Vagina (tissue), 2 donors: Measurements from ENCODE around the gene PSMB3. TPM values are rescaled to one million over a fixed set of nuclear protein-coding genes. Genes with fewer than 3 reads are reported as not detected.

ENCODE experiments used
- DNase-seq, 2 donors: peaks; one replicate each; pipeline ENCODE4 v3.0.0-alpha.2; 2017; ENCODE audit errors: extremely low spot score in 2 of 2
- H3K27ac ChIP-seq: fragments of 200-600 bp; sonication (generic); one replicate; pipeline ENCODE4 v1.5.1; 2019
- H3K27me3 ChIP-seq: fragments of 200-600 bp; sonication (generic); one replicate; pipeline ENCODE4 v1.5.1; 2019
- H3K36me3 ChIP-seq, 2 donors: fragments of 200-600 bp; sonication (generic); one replicate each; pipeline ENCODE4 v1.5.1; 2017 to 2019
- H3K4me1 ChIP-seq: fragments of 200-600 bp; sonication (generic); one replicate; pipeline ENCODE4 v1.5.1; 2019
- H3K4me3 ChIP-seq, 2 donors: fragments of 200-600 bp; sonication (generic); 1 replicate in 1 of 2; 2 replicates in 1 of 2; pipeline ENCODE4 v1.5.1; 2016 to 2019
- H3K9me3 ChIP-seq: fragments of 200-600 bp; sonication (generic); one replicate; pipeline ENCODE4 v1.5.1; 2019
- CTCF ChIP-seq, 3 experiments: fragments of 450-650 bp in 2 of 3; fragments of 200-600 bp in 1 of 3; sonication (generic) in 1 of 3; IDR thresholded peaks; one replicate each; pipeline ENCODE4 v1.5.1; 2017 to 2019; ENCODE audit warnings: antibody characterized with exemption in 3 of 3, mild to moderate bottlenecking in 2 of 3, moderate library complexity in 2 of 3
- POLR2A ChIP-seq, 2 donors: fragments of 450-650 bp; IDR thresholded peaks; one replicate each; pipeline ENCODE4 v1.6.1; 2017; ENCODE audit warnings: antibody characterized with exemption in 2 of 2, mild to moderate bottlenecking in 2 of 2, moderate library complexity in 2 of 2
- POLR2AphosphoS5 ChIP-seq, 2 donors: sonication (generic); formaldehyde crosslinking; IDR thresholded peaks; one replicate each; pipeline ENCODE4 v1.9.0; 2017; ENCODE audit warnings: antibody characterized with exemption in 2 of 2, mild to moderate bottlenecking in 2 of 2, low read depth in 1 of 2; ENCODE audit not compliant: insufficient read depth in 1 of 2
- intact Hi-C: fragments of 100-400 bp; cut with DNase I; formaldehyde crosslinking; loops from one replicate; pipeline ENCODE4 v1.15.1; 2023
- total RNA-seq: library from RNA; depleted of rRNA; stranded (reverse); fragments of >200 nt; gene quantifications from one replicate; pipeline ENCODE4 v1.2.3, GENCODE V29; 2016

The PSMB3 gene
- total RNA-seq, 1 donor from 2014 or later: 193 TPM

- Histone ChIP-seq H3K27me3 (no peaks in the 10 kb centered on the region), H3K27ac (no peak overlapping the region), H3K4me1 (no peaks in the 10 kb centered on the region), H3K36me3 (peaks cover 0 to 94% of the 10 kb centered on the region in 2 donors), H3K4me3 (no peak overlapping the region), H3K9me3 (no peaks in the 10 kb centered on the region)
- intact Hi-C loops: no loop called here
- TF ChIP-seq CTCF (IDR thresholded peaks at IDR 0.05): no peak
- no peak for TF ChIP-seq POLR2AphosphoS5 (IDR thresholded peaks at IDR 0.05; ENCODE audit: insufficient read depth in 1 of 2, low read depth in 1 of 2)
- TF ChIP-seq POLR2A (IDR thresholded peaks at IDR 0.05): no peak
- no peak for DNase-seq
Measured at GRCh38 chr17:38768417-38768816, 15.9 kb downstream of the PSMB3 start.

- Histone ChIP-seq H3K9me3 (no peaks in the 10 kb centered on the region), H3K27ac (no peak overlapping the region), H3K4me3 (no peak overlapping the region), H3K36me3 (peaks cover 0 to 99% of the 10 kb centered on the region in 2 donors), H3K4me1 (no peaks in the 10 kb centered on the region), H3K27me3 (no peaks in the 10 kb centered on the region)
- intact Hi-C loops: no loop called here
- DNase-seq: no peak
- no peak for TF ChIP-seq POLR2AphosphoS5 (IDR thresholded peaks at IDR 0.05; ENCODE audit: insufficient read depth in 1 of 2, low read depth in 1 of 2)
- TF ChIP-seq POLR2A (IDR thresholded peaks at IDR 0.05): no peak
- TF ChIP-seq CTCF (IDR thresholded peaks at IDR 0.05): no peak
Measured at GRCh38 chr17:38773258-38773657, 20.7 kb downstream of the PSMB3 start.

- no peaks in the 10 kb centered on the region for H3K9me3 ChIP-seq
- H3K4me1 ChIP-seq: no peaks in the 10 kb centered on the region
- intact Hi-C loops: no loop called here
- no peak overlapping the region for H3K4me3 ChIP-seq
- TF ChIP-seq POLR2A (IDR thresholded peaks at IDR 0.05): no peak
- no peak for TF ChIP-seq POLR2AphosphoS5 (IDR thresholded peaks at IDR 0.05; ENCODE audit: insufficient read depth in 1 of 2, low read depth in 1 of 2)
- no peak for TF ChIP-seq CTCF (IDR thresholded peaks at IDR 0.05)
- DNase-seq: no peak
- H3K27me3 ChIP-seq: no peaks in the 10 kb centered on the region
- H3K36me3 ChIP-seq: peaks cover 0 to 93% of the 10 kb centered on the region in 2 donors
- H3K27ac ChIP-seq: no peak overlapping the region
Measured at GRCh38 chr17:38777641-38778250, 25.2 kb downstream of the PSMB3 start.

- intact Hi-C loops: no loop called here
- no peak overlapping the region for H3K27ac ChIP-seq
- no peaks in the 10 kb centered on the region for H3K9me3 ChIP-seq
- H3K36me3 ChIP-seq: peaks cover 0 to 92% of the 10 kb centered on the region in 2 donors
- H3K27me3 ChIP-seq: no peaks in the 10 kb centered on the region
- no peak for DNase-seq
- no peaks in the 10 kb centered on the region for H3K4me1 ChIP-seq
- no peak overlapping the region for H3K4me3 ChIP-seq
- TF ChIP-seq POLR2A (IDR thresholded peaks at IDR 0.05) (no peak), CTCF (IDR thresholded peaks at IDR 0.05) (no peak), POLR2AphosphoS5 (IDR thresholded peaks at IDR 0.05; ENCODE audit: insufficient read depth in 1 of 2, low read depth in 1 of 2) (no peak)
Measured at GRCh38 chr17:38779965-38780752, 27.6 kb downstream of the PSMB3 start.

GRCh38 chr17:38783227-38783626 is 30.7 kb downstream of the PSMB3 start:
- peaks cover 0 to 75% of the 10 kb centered on the region in 2 donors for H3K36me3 ChIP-seq
- no peak overlapping the region for H3K4me3 ChIP-seq
- no peak for TF ChIP-seq CTCF (IDR thresholded peaks at IDR 0.05)
- TF ChIP-seq POLR2A (IDR thresholded peaks at IDR 0.05): no peak
- TF ChIP-seq POLR2AphosphoS5 (IDR thresholded peaks at IDR 0.05; ENCODE audit: insufficient read depth in 1 of 2, low read depth in 1 of 2): no peak
- DNase-seq: no peak
- no peak overlapping the region for H3K27ac ChIP-seq
- H3K27me3 ChIP-seq: no peaks in the 10 kb centered on the region
- no peaks in the 10 kb centered on the region for H3K4me1 ChIP-seq
- H3K9me3 ChIP-seq: no peaks in the 10 kb centered on the region
- intact Hi-C loops: no loop called here
